RKO (cell line): ENCODE results near the gene TRPM4.

ENCODE experiments used
- DNase-seq: peaks from one replicate; pipeline ENCODE4 v3.0.0-alpha.2; 2016; ENCODE audit warnings: low spot score

Gene TRPM4

DNA sequence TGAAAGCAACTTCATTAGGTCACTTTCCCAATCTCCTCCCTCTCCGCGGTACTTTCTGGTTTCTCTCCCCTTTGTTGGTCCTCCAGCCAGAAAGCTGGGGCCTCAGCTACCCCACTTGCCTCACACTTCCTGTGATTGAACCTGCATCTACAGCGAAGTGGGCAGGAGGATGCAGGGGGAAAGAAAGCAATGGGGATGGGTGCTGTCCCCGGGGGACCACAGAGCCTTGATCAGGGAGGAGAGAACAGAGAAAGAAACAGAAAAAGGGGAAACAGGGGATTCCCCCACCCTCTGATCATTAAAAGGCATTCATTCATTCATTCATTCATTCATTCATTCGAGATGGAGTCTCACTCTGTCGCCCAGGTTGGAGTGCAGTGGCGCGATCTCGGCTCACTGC is 74.2 kb downstream of the TRPM4 start:
- DNase-seq = no peak

- DNase-seq = no peak
Observed at GRCh38 chr19:49233163-49233562, 75.6 kb downstream of the TRPM4 start.

DNA sequence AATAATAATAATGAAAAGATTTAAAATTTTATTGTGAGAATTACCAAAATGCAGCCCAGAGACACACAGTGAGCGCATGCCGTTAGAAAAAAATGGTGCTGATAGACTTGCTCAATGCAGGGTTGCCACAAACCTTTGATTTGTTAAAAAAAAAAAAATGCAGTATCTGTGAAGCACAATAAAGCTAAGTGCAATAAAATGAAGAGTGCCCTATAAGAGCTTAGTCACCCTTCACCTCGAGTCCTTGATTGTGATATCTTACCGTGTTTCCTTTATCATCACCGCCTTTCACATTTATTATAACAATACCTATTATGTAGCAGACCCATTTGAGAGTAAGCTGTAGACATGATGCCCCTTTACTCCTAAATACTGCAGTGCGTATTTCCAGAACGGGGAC is 84.2 kb downstream of the TRPM4 start:
- DNase-seq = no peak

- no peak for DNase-seq
Observed at GRCh38 chr19:49243129-49243528, 85.5 kb downstream of the TRPM4 start.

DNA sequence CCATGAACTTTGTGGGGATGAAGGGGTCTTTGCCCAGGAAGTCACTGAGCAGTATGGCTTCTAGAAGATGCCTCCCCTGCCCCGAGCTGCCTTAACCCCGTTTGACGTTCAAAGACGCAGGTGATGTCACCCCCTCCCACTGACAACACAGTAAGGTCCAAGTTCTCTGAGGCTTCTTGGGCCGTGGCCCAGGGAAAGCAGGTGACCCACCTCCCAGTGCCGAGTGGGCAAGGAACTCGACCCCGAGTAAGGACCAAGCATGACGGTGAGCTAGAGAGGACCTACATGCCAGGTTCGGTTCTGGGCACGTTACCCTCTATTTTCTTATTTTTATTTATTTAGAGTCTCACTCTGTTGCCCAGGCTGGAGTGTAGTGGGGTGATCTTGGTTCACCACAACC is 86.1 kb downstream of the TRPM4 start:
- DNase-seq = no peak

DNA sequence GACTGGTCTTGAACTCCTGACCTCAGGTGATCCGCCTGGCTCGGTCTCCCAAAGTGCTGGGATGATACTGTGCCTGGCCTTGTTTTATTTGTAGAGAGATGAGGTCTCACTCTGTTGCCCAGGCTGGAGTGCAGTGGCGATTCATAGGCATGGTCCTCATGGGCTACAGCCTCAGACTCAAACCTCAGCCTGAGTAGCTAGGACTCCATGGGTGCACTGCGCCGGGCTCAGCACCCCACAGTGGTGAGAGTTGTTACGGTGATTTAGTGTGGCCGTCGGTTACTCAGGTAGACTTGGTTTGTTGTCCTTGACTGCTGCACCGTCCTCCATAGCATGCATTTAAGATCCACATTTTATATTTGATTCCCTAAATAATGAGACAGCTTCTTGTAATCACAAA is 86.7 kb downstream of the TRPM4 start:
- DNase-seq = no peak

- DNase-seq = no peak
Observed at GRCh38 chr19:49247676-49248075, 90.1 kb downstream of the TRPM4 start.

DNA sequence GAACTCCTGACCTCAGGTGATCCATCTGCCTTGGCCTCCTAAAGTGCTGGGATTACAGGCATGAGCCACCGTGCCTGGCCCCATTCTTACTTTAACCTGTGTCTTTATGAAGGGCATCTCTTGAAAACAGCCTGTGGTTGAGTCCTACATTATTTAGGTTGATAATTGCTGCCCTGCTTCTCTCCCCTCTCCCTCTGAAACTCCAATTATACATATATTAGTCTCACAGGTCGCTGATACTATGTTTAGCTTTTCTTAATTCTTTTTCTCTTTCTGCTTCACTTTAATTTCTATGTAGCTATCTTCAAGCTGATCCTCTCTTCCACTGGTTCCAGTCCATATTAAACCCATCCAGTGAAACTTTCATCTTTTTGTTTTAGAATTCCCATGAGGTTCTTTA is 92.3 kb downstream of the TRPM4 start:
- no peak for DNase-seq

DNA sequence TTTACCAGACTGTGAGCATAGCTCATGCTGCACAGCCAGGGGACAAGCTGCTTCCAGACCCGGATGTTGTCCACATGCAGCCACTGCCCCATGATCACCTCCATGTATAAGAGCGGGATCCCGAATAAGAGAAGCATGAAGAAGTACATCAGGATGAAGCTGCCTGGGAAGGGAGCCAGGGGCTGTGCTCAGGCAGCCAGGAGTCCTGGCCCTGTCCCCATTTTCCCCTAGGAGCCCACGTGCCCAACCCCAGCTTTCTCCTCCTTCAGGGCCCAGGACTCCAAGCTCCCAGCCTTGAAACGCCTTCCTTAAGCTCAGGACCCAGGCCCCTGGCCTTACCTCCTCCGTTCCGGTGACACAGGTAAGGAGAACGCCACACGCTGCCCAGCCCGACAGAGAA is 98.1 kb downstream of the TRPM4 start:
- DNase-seq = no peak

GRCh38 chr19:49256691-49257090 is 99.1 kb downstream of the TRPM4 start:
- no peak for DNase-seq
